CD4-positive, alpha-beta T cell treated with Interleukin-2 at 100 ng/mL for 4 hours (primary cell): ENCODE data around the gene NFE2L3.
"Not testable (repeated sequence)": the region's sequence is repeated elsewhere in the genome, so short reads cannot be mapped to it uniquely, and the experiment has no call there.

ENCODE experiments used
- DNase-seq: peaks from one replicate; pipeline ENCODE4 v3.0.0-alpha.2; 2020; ENCODE audit warnings: low spot score

Gene NFE2L3

GRCh38 chr7:26151953-26152781, at the start of gene NFE2L3:
Gene NFE2L3 (plus strand): TSS chr7:26152198. CDS start chr7:26152499, 301 bp downstream.
- DNase-seq: peak; percentile 83

GRCh38 chr7:26103596-26103995, 48.4 kb upstream of the NFE2L3 start:
- DNase-seq: no peak

- DNase-seq: no peak
Observed at GRCh38 chr7:26105236-26105635, 46.8 kb upstream of the NFE2L3 start.

GRCh38 chr7:26105931-26106330, 46.1 kb upstream of the NFE2L3 start:
- no peak for DNase-seq

- DNase-seq: peak; percentile 20
Observed at GRCh38 chr7:26112203-26112740, 39.7 kb upstream of the NFE2L3 start.

GRCh38 chr7:26115650-26116049, 36.3 kb upstream of the NFE2L3 start:
- no peak for DNase-seq

- DNase-seq: no peak
Observed at GRCh38 chr7:26117142-26117807, 34.7 kb upstream of the NFE2L3 start.

GRCh38 chr7:26117970-26118369, 34.0 kb upstream of the NFE2L3 start:
- no peak for DNase-seq

GRCh38 chr7:26122745-26123144, 29.3 kb upstream of the NFE2L3 start:
- no peak for DNase-seq

- not testable (repeated sequence) for DNase-seq
Observed at GRCh38 chr7:26124775-26125174, 27.2 kb upstream of the NFE2L3 start.

- no peak for DNase-seq
Observed at GRCh38 chr7:26127411-26127810, 24.6 kb upstream of the NFE2L3 start.

- DNase-seq: no peak
Observed at GRCh38 chr7:26131056-26131589, 20.9 kb upstream of the NFE2L3 start.

GRCh38 chr7:26135076-26135475, 16.9 kb upstream of the NFE2L3 start:
- no peak for DNase-seq

GRCh38 chr7:26135551-26135950, 16.4 kb upstream of the NFE2L3 start:
- DNase-seq: no peak

- no peak for DNase-seq
Observed at GRCh38 chr7:26136831-26137230, 15.2 kb upstream of the NFE2L3 start.

GRCh38 chr7:26140380-26140779, 11.6 kb upstream of the NFE2L3 start:
- DNase-seq: no peak

- no peak for DNase-seq
Observed at GRCh38 chr7:26141077-26141476, 10.9 kb upstream of the NFE2L3 start.

- no peak for DNase-seq
Observed at GRCh38 chr7:26143298-26144048, 8.5 kb upstream of the NFE2L3 start.

GRCh38 chr7:26144184-26145080, 7.6 kb upstream of the NFE2L3 start:
- DNase-seq: no peak

- no peak for DNase-seq
Observed at GRCh38 chr7:26145238-26145637, 6.8 kb upstream of the NFE2L3 start.

GRCh38 chr7:26147030-26147429, 5.0 kb upstream of the NFE2L3 start:
- no peak for DNase-seq
